GM21576 (cell line): Measurements from ENCODE around the gene KIAA2012.

Source experiments
- ATAC-seq: cut with Tn5 transposase; IDR thresholded peaks from one replicate; pipeline ENCODE4 v1.9.1; 2021; ENCODE audit warnings: mild to moderate bottlenecking, moderate library complexity; ENCODE audit not compliant: unreplicated experiment

The KIAA2012 gene

DNA sequence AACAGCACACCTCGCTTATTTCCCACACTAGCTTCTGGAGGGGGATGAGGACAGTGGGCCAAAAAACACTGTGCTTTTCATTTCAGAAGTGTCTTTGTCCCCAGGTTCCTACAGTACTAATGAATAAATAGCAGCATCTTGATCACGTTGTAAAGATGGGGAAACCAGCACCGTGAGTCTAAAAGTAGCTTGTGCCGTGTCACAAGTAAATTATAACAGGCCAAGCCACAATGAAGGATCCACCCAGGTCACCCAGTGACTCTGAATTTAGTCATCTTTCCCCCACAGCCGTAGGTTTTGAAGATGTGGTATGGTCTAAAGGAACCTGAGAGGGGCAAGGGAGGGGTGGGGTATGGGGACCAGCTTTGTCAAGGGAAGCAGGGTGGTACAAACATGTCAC lies 30.6 kb upstream of the KIAA2012 start:
- no peak for ATAC-seq

DNA sequence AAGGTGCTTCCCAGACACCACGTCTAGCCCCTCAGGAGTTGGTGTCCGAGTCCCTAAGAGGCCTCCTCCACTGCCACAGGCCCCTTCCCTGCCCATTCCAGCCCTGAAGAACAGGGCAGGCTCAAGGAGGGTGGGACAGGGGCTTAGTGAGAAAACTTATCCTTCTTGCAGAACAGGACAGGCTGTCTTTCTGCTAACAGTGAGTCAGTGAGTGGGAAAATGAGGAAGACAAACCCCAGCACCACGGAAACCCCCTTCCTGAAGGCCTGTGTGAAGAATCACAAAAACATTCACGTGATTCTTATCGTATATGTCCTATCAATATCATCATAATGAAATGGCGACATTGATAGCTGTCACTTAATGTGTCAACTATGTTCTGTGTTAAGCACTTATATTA lies 29.6 kb upstream of the KIAA2012 start:
- ATAC-seq, result no peak

DNA sequence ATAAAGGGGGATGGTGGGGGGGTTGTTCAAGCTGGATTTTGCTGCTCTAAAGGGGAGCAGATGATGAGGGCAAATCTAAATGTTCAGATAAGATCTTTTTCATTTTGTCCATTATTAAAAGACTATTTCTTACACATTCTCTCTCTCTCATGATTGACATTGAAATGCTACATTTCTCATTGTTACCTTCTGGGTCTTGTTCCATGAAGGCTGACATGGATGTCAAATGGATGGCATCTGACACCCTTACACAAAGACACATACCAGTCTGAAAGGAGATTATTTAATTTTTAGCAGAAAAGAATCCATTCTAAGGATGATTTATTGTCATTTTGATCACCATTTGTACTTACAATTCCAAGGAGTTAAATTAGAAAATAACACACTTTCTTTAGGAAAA lies 28.3 kb upstream of the KIAA2012 start:
- ATAC-seq, result no peak

DNA sequence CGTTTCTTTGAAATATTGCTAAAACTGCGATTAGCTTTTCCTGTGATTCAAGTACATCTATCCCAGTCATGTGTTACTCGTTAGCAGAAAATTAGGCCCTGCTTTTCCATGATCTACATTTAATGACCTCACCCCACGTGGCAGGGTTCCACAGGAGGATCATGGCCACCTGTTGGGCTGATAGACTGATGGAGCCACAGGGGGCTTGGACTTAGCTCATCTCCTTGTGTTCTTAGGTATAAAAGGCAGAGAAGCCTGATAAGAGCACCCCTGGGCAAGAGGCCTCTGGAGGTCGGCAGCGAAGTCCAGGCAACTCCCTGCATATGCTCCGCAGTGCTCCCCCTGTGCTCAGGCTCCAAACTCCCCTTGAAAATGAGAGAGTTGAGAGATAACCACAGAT lies 26.5 kb upstream of the KIAA2012 start:
- ATAC-seq, result no peak

DNA sequence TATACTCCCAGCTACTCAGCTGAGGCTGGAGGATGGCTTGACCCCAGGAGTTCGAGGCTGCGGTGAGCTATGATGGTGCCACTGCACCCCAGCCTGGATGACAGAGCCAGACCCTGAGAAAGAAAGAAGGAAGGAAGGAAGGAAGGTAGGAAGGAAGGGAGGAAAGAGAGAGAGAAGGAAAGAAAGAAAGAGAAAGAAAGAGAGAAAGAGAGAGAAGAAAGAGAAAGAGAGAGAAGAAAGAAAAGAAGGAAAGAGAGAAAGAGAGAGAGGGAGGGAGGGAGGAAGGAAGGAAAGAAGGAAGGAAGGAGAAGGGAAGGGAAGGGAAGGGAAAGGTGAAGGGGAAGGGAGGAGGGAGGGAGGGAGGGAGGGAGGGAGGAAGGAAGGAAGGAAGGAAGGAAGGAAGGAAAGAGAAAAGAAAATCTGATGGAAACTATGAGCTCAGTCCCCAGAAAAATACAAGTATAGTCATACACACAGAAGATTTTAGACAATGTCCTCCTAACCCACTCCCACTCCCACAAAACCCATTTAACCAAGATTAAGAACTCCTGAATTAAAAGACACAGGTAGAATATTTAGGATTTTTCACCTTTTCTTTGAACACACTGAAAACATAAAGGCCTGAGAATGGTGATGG lies 23.8 kb upstream of the KIAA2012 start:
- ATAC-seq, result no peak

DNA sequence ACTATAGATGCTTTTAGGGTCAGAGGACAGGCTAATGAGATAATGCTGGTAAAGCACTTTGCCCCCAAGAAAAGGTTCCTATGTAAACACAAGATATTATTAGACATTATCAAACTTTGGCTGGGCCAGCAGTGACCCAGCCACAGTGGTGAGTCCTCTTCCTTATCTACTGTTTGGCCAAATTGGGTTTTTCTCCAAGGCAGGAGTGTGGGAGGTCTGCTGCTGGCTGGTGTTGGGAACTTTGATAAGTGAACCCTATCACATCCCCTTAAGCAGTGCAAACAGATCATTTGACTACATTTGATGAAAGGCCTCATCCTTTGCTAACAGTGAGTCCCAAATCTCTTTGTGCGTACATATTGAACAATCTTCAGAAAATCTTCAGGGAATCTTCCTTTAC lies 23.2 kb upstream of the KIAA2012 start:
- ATAC-seq, result no peak

DNA sequence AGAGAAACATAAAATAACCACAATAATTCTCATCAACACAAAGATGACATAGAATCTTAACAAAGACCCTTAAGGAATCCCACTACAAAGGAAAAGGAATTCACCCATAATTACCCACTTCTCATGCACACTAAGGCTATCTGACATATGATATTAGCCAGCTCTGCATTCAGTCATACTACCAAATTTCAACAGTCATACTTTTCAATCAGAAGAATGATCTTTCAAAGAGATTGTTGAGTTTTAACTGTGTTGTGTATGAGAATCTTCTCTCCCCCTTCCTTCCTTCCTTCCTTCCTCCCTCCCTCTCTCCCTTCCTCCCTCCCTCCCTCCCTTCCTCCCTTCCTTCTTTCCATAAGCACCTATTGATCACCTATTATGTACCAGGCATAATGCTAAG lies 22.4 kb upstream of the KIAA2012 start:
- ATAC-seq, result no peak

DNA sequence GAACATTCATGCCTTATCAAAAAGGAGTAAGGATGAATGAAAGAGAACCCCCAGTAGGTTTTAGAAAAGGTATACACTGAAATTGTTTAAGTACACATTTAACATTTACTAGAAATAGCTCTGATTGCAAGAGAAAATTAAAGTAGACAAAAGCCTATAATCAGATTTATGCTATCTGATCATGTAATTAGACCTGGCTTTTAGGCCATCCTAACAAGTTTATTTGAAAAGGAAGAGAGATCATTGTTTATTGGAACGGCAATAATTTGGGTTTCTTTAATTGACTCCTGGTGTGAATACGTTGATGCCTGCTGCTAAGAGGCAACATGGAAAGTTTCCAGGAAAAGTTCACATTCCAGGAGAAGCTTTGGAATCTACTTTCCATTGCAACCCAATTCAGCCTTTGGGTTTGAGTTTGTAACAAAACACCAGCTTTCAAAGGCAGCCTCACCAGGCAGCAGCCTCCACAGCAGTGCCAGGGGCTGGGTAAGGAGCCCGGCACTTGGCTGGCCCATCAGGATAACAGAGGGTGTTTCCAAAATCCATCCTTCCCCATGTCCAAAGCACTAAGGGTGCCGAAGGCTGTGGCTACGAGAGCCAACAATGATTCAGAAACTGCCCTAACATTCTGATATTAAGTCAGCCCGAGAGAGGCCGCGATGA lies 21.4 kb upstream of the KIAA2012 start:
- ATAC-seq, result no peak

DNA sequence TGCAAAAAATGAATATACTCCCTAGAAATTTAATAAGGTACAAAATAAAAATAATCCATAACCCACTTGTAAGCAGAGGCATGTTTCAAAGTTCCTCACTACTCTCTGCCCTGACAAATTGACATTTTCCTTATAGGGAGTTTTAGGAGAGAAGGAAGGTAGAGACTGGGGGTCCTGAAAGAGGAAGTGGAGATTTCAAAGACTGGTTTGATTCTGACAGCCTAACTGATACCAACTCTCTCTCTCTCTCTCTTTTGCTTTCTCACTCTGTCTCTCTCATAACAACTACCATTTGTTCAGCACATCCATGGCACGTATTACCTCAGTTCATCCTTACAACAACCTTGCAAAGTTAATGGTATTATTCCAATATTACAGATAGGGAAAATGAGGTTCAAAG lies 20.8 kb upstream of the KIAA2012 start:
- ATAC-seq, result no peak

DNA sequence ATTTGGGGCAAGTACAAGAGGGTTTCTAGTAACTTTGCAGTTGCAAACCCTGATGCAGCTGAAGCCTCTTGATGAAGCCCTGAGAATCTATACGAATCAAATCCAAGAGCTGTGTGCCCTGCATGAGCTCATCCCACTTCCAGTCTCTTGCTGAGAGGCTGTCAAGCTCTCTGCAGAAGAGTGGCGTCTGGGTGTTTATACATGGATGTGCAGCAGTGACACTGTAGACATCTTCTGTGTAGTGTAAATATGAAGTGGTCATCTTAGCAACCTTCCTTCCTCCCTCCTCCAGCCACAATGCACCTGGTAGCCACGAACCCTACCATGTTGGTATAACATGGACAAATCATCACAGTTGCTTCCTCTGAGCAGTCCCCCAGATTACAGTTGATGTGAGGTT lies 18.4 kb upstream of the KIAA2012 start:
- no peak for ATAC-seq

DNA sequence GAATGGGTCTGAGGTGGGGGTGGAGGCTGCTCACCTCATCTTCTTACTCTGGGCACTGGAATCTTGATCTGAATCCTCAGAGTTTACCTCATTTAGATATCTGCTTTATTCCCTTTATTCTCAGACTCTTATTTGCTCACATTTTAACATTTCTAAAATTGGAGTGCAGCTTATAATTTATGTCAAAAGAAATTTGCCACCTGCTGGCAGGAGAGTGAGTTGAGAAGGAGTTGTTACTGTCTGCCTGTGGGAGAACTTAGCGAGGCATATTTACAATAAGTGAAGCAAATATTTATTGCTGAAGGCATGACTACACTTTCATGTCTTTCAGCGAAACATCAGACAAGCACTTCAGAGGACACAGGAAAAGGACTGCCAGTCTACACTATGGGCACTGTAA lies 16.4 kb upstream of the KIAA2012 start:
- no peak for ATAC-seq

DNA sequence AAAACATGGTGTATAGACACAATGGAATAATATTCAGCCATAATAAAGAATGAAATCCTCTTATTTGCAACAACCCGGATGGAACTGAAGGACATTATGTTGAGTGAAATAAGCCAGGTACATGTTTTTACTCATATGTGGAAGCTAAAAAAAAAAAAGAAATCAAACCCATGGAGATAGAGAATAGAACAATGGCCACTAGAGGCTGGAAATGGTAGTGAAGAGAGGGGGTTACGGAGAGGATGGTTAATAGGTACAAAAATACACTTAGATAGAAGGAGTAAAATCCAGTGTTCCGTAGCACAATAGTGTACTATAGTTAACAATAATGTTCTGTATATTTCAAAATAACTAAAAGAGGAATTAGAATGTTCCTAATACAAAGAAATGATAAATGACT lies 12.8 kb upstream of the KIAA2012 start:
- no peak for ATAC-seq

DNA sequence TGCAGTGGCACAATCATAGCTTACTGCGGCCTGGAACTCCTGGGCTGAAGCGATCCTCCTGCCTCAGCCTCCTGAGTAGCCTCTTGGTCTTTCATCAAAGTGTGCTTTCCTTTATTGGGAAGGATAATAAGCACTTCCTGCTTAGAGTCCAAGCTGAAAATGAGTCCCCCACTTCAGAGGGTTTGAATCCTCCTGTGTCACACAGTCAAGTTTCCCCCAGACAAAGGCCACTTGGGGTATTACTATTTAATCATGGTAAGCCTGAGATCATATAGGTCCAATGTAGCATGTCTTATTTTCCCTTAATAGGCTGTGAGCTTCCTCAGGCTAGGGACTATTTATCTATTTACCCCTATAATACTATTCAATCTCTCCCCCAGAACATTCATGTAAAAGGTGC lies 11.4 kb upstream of the KIAA2012 start:
- ATAC-seq, result no peak

DNA sequence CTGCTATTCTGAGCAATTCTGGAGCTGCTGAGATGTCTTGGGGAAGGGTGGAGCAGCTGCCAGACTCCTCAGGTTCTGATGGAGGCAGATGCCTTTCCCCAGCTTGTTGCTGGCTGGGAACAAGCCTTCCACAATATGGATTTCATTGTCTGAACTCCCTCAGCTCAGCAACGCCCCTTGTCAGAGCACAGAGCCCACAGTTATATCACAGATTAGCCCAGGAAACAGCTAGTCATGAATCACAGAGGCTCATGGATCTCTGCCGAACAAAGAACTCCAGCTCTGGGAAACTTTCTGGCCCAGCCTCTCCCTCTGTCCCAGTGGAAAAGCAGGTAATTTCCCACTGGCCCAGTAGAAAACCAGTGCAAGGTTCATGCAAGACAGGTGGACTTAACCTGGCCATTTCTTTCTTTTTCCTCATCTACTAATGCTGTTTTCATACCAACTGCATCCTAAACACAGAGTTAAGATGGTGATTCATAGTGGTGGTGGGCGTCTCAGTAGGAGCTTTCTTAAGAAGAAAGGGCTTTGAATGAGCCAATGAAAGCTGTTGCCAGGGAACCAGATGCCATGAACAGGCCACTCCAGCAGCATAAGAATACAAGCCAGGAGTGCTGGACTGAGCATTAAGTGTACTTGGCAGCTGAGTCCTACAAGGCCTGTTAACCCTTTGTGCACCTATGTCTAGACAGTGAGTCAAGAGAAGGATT lies 8.7 kb upstream of the KIAA2012 start:
- ATAC-seq, result no peak

DNA sequence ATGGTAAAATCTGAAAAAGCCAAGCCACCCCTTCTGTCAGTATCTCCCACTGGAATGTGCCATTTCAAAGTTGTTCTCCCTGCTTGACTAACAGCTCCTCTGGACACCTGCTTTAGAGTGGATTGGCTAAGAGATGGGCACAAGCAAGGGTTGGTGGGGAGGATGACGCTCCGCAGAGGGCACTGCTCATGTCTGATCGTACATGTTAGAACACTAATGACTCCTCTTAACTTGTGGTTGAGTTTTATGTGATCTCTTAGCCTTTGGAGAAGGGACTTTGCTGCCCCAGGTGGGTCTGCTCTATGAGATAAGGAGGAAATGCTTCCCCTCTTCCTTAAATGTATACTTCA lies 8.2 kb upstream of the KIAA2012 start:
- ATAC-seq, result no peak

DNA sequence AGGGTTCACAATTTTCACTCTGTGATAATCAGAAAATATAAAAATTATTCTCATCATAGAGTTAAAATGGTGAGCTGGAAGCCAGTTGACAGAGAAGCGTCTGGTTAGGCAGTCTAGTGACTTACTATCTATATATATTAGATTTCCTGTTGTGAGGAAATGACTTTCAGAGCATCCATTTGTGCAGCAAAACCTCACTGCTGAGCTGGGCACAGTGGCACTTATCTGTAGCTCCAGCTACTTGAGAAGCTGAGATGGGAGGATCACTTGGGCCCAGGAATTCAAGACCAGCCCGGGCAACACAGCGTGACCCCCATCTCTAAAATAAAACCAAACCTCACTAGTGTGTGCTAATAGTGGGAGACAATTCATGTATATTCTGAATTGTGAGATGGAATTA lies 7.2 kb upstream of the KIAA2012 start:
- no peak for ATAC-seq

DNA sequence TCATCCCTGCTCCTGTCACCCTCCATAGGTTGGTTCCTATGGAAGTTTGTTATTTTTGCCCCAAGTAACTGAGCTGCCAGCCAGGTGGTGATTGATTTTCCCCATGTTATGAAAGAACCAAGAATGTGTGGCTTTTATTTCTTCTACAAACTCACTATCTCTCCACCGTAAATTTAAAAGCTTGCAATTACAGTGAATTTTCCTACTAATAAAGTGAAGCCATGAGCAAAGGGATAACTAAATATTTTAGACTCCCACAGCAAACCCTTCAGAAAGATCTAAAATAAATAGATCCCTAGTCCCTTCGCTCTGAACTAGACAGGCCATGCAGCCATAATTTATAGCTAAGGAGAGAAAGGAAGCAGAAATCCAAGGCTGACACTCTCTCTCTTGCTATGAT lies 6.2 kb upstream of the KIAA2012 start:
- no peak for ATAC-seq

DNA sequence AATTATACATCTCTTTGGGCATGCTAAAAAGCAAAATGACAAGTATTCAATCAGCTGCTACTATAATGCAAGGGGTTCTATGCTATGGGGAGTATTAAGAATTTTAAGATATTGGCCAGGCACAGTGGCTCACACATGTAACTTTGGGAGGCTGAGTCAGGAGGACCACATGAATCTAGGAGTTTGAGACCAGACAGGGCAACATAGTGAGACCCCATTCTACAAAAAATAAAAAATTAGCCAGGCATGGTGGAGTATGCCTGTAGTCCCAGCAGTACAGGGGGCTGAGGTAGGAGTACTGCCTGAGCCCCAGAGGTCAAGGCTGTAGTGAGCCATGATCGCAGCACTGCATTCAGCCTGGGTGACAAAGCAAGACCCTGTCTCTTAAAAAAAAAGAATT lies 5.5 kb upstream of the KIAA2012 start:
- no peak for ATAC-seq

DNA sequence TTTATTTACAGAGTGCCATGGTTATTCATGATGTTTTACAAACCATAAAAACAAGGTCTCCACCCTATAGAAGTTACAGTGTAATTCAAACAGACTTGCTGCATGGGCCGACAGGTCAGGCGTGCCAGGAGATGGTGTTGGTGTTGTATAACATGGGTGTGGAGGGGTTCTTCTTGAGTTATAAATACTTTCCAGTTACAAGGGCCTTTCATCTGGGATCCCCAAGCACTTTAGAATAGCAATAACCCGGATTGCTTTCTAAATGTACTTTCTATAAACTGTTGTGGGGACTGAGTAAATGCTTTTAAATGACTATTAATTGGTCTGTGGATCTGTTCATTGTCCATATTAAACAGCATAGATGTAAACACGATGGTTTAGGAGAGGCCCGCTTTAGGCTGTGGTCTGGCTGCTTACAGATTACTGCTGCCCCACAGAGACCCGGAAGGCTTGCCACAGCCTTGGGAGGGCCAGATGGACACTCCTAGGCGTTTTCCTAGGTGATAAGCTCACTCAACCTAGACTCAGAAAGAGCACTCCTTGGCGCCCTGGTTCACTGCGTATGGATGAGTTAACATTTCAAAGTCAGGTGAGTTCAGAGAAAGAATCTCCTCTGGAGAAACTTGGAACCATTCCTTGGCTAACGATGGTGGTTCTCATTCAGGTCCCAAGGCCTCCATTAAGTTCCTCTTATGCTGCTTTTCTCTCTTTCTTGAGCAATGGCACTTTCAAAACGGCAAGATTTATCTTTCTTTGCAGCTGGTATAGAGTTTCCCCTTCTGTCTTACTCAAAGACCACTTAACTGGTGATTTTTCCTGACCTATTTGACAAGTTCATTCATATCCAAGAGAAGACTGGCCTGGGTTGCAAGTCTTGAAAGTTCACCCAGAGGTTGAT lies 3.6 kb upstream of the KIAA2012 start:
- no peak for ATAC-seq

DNA sequence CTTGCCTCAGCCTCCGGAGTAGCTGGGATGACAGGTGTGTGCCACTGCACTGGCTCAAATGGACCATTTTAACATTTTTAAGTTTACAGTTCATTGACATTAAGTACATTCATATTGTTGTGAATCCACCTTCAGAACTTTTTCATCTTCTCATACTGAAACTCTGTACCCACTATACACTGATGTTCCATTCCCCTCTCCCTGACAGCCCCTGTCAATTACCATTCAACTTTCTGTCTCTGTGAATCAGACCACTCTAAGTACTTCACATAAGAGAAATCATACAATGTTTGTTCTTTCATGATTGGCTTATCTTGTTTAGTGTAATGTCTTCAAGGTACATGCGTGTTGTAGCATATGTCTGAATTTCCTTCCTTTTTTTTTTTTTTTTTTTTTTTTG lies 1.9 kb upstream of the KIAA2012 start:
- ATAC-seq, result no peak

DNA sequence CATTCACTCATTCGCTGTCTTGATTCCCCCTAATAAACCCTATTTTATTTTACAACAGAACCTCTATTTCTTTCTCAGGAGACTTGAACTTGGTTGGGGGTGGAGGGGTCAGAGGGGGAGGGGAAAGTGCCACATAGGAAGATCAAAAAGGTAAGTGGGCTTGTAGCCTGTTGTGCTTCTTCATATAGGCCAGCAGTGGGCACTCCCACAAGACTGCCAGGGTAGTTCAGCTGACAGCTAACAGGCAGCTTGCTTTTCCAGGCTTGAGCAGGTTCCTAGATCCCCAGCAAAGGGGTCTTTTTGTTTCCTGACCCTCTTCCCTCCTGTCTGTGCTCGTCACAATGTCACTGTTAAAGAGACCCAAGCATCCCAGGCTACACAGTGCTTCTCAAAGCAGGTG lies 829 bp upstream of the KIAA2012 start:
- no peak for ATAC-seq

DNA sequence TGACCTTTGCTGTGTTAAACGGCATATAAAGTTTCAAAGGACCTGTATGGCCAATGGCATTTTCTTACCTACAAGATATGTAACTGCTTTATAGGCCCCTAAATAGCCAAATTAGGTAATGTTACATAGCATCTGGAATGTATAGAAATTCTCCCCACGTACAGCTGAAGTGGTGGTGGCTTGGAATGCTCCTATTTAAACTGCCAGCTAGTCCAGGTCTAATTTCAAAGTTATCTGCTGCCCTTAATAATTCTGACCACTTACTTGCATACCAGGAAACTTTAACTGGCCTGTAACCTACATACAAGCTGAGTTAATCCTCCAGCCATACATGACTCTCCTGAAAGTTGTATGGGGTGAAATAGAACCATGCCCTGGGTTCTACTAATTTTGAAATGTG lies 1.3 kb downstream of the KIAA2012 start:
- ATAC-seq, result no peak
